Panc1 (cell line): Measurements from ENCODE around the gene PPP1R14C.

ENCODE experiments used
- CTCF ChIP-seq: fragments of 450-650 bp; IDR thresholded peaks from 2 replicates; pipeline ENCODE4 v1.5.1; 2017; ENCODE audit warnings: mild to moderate bottlenecking
- POLR2AphosphoS5 ChIP-seq: IDR thresholded peaks from 2 replicates; pipeline ENCODE4 v1.6.1; 2012; ENCODE audit warnings: mild to moderate bottlenecking, low read depth, low read length, moderate library complexity
- REST ChIP-seq, 2 experiments: IDR thresholded peaks; 2 replicates each; pipeline ENCODE4 v1.6.1; 2011 to 2012; ENCODE audit warnings: low read depth in 2 of 2, control low read depth in 1 of 2, low read length in 1 of 2, mild to moderate bottlenecking in 1 of 2, moderate library complexity in 1 of 2; ENCODE audit not compliant: insufficient read depth in 1 of 2
- SIN3A ChIP-seq: IDR thresholded peaks from 2 replicates; pipeline ENCODE4 v1.6.1; 2012; ENCODE audit warnings: low read depth, mild to moderate bottlenecking, low read length, moderate library complexity, borderline replicate concordance; ENCODE audit not compliant: insufficient read depth
- TCF7L2 ChIP-seq: IDR thresholded peaks from 2 replicates; pipeline ENCODE4 v1.6.1; 2011; ENCODE audit warnings: mild to moderate bottlenecking, low read depth, low read length, inconsistent platforms

GRCh38 chr6:150249261-150249660, 106.4 kb downstream of the PPP1R14C start:
- TF ChIP-seq CTCF (no peak), REST (IDR thresholded peaks at IDR 0.05; ENCODE audit: insufficient read depth in 1 of 2, low read depth in 2 of 2, low read length in 1 of 2) (no peak), POLR2AphosphoS5 (no peak), SIN3A (no peak), TCF7L2 (no peak)
